Activated CD4-positive, alpha-beta T cell treated with anti-CD3 and anti-CD28 coated beads, Interleukin-2, amount 50 U/mL, for 16 hours (primary cell): Measurements from ENCODE around the gene KCNE3.

Experiments used
- DNase-seq: peaks from one replicate; pipeline ENCODE4 v3.0.0-alpha.2; 2020

Gene KCNE3

DNA sequence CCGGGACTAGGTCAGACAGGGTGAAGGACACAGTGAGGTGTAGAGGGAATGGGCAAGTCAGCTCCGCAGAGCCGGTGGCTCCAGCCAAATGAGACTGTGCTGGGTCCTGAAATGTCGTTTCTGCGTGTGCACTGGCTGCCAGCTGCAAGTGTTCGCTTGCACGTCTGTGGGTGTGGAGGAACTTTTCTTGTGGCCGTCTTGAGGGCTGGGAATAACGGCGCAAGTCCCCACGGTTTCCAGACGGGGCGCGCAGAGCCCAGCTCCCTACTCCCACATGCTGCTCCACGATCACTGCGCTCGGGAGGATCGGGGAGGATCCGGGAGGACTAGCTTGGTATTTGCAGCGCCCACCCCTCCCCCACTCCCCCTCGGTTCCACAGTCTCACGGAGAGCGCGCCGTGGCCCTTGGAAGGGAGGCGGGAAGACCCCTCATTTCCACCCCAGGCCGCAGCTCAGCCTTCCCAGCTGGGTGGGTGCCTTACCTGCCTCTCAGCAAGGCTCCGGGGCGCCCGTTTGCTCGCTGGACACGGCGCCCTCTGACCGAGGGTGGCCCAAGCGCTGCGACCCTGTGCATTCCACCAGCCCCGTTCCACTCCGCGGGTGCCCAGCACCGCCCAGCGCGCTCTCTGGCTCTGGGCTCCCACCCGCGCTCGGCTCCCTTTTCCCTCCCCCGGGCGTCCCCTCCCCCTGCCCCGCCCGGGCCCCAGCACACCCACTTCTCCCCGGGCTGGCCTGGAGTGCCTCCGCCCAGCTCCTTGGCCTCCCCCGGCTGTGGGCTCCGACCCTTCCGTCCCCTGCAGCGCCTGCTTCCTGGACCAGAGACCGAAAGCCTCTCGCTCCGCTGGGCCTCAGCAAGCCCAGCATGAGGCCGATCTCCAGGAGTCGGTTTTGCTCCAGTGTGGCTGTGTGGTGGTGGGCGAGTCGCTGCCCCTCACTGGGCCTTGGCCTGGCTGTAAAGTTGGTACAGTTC is at the start of gene KCNE3:
Gene KCNE3, minus strand, starts transcription at position 634 of the 970 bp plus-strand sequence. CDS start 9,986 bp downstream, outside the sequence.
- no peak for DNase-seq

- DNase-seq = no peak
Observed at GRCh38 chr11:74507582-74507981, 40.2 kb upstream of the KCNE3 start.

DNA sequence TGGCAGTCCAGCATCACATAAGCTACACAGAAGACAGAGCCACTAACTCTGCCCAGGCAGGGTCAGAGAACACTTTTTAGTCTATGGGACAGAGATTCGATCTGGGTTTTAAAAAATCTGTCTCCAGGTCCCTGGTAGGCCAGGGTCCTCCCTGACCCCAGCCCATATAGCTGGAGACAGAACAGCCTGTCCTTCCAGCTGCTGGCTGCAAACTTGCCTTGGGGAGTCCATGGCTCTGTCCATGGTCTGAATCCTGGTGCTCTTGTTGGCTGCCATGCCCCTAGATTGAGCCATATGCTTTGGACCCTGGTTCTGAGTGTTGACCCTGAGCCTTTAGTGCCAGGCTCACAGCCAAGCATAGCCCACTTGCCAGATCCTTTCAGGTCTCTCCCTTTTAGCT is 39.5 kb upstream of the KCNE3 start:
- DNase-seq = no peak

GRCh38 chr11:74505911-74506310 is 38.6 kb upstream of the KCNE3 start:
- DNase-seq = no peak

DNA sequence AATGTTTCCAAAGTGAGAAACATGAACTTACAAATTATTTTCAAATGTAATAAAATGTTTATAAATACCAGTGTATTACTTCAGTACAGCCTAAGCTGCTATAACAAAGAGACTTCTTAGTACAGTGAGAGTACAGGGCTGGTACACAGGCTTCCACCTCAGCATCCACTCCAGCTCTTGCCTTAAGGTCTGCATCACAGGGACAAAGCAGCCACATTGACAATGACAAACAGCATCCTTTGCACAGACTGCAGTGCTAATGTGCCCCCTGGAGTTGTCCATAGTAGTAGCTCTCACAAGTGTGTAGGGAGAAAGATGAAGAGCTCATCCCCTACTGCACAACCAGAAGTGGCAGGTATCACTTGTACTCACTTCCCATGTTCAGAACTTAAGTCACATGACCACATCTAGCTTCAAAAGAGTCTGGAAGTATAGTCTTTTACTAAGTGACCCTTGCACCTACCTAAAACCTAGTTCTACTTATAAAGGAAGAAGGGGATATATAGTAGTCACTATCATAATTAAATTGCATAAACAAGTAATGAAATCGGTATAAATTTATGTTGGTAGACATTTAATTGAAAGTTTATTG is 36.8 kb upstream of the KCNE3 start:
- DNase-seq = no peak

- DNase-seq = no peak
Observed at GRCh38 chr11:74494916-74495315, 27.6 kb upstream of the KCNE3 start.

GRCh38 chr11:74493791-74494630 is 26.7 kb upstream of the KCNE3 start:
- no peak for DNase-seq

DNA sequence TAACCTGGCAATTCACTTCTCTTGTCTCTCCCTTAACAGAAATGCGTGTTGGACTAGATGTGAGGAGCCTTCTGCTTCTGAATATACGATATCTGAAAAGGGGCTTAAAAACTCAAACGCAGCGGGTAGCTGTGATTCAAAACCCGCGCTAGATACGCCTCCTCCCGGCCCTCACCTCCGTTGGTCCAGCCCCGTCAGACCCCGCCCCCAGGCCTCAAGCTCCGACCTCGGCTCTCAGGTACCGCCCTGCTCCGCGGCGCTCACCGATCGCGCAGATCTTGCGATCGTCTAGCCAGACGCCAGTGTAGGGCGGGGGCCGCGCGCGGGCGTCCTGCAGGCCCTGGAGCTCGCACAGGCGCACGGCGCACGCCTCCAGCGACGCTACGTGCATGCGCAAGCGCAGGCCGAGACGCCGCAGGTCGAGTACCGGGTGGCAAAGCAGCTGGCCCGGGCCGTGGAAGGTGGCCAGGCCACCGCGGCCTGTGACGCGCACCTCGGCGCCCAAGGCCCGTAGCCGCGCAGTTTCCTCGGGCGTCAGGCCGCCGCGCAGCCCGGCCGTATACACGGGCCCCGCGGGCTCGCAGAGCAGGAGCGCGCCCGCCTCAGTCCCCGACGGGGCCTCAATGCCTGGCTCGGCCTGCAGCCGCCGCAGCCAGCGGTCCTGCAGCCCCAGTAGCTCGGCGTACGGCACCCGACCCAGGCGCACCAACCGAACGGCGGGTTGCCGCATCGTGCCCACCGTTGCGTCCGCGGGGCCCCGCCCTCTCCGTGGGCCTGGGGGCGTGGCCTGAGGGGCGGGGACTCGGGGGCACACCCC is 25.8 kb upstream of the KCNE3 start, which contains the start of gene LIPT2:
Gene LIPT2, minus strand, starts transcription at position 751 of the 817 bp plus-strand sequence. Its CDS starts 21 bp downstream, at position 730.
- DNase-seq = peak; percentile 98

- no peak for DNase-seq
Observed at GRCh38 chr11:74492084-74492483, 24.7 kb upstream of the KCNE3 start.

- no peak for DNase-seq
Observed at GRCh38 chr11:74490941-74491340, 23.6 kb upstream of the KCNE3 start.

- no peak for DNase-seq
Observed at GRCh38 chr11:74487875-74488274, 20.5 kb upstream of the KCNE3 start.

DNA sequence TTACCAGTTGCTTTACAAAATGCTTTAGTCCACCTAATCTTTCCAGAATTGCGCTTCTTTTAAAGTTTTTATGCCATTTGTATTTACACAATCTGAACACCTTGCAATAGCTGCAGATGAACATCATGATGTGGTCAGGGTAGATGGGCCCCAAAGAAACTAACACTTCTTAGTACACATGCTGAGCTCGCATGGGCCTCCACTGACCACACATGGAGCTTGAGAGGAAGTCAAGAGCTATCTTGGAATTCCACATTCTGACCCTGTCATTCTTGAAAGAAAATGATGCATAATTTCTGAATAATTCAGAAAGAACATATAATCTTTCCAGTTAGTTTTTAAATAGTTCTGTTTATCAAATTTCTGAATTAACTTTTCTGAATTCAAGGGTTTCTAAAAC is 18.5 kb upstream of the KCNE3 start:
- no peak for DNase-seq

DNA sequence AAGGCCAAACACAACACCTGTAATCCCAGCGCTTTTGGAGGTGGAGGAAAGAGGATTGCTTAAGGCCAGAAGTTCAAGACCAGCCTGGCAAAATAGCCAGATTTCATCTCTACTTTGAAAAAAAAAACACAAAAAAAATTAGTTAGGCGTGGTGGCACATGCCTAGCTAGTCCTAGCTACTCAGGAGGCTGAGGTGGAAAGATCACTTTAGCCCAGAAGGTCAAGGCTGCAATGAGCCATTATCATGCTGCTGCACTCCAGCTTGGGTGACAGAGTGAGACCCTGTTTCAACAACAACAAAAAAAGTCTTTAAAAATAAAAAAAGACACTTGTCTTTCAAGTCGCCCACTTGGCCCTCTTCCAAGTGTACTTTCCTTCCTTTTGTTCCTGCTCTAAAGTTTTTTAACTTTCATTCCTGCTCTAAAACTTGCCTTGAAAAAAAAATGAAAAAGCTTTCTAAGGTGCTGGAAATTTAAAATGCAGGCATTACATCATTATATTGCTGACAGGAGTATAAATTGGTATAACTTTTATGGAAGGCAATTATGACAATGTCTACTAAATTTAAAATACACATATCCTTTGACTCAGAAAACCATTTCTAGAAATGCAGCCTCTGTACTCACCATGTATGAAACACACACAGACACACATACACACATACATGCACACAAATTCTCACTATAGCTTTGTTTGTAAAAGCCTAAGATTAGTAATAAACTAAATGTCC is 13.5 kb upstream of the KCNE3 start:
- DNase-seq = no peak

GRCh38 chr11:74479732-74480123 is 12.4 kb upstream of the KCNE3 start:
- no peak for DNase-seq

- DNase-seq = no peak
Observed at GRCh38 chr11:74478877-74479731, 11.8 kb upstream of the KCNE3 start.

DNA sequence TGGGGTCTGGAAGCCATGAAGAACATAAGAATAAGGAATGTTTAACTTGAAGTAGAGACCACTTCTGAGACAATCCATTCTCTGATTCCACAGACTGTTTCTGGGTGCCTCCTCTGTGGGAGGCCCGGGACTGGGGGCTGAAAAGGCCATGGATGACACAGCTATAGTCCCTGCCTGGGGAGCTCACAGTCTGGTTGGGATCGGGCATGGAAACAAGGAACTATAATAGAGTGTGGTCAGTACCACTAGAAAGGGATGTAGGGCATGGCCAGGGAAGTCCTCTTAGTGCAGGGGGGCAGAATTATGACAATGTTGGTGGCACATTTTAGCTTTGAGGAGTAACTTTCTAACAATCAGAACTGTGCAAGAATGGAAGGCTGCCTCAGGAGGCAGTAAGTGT is 9.2 kb upstream of the KCNE3 start:
- no peak for DNase-seq

- no peak for DNase-seq
Observed at GRCh38 chr11:74474316-74474715, 7.0 kb upstream of the KCNE3 start.

DNA sequence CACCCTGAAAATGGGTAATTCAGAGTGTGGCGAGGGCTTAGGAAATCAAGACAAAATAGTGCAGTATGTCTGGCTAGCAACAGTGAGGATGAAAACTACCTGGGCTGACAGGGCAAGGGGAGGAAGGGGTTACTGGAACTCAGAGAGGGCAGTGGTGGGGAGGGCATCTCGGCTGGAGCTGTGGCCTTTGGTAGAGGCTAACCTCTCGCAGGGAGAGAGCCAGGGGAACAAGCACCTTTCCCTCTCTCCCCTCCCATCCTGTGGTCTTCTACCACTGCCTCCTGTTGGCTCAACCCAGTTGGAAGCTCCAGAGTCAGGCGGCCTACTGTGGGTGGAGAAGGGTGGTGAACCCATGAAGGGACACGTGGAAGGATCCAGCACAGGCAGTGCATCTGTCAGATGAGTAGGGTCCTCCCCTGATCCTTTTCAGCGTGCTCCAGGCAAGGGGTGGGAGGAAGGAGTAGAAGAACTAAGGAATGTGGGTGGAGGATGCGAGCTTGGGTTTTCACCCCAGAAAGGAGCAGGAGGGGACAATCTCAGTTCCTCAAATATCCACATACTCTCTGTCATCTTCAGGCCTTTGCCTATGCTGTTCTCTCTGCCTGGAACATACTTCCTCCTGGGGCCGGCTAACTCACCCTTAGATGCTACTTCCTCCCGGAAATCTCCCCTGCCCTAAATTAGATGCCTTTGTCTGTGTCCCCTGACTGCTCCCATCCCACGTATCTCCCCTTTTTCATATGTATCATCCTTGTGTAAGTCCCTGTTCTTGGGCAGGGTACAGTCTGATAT is 6.2 kb upstream of the KCNE3 start:
- DNase-seq = no peak

- peak; percentile 9 for DNase-seq
Observed at GRCh38 chr11:74471668-74472429, 4.5 kb upstream of the KCNE3 start.
